SKM-1 (cell line): ENCODE data around the gene SUCLA2.

ENCODE experiments used
- DNase-seq: peaks from one replicate; lab custom pipeline; 2025; ENCODE audit not compliant: unreplicated experiment; lab: John Stamatoyannopoulos, UW

Gene SUCLA2

GRCh38 chr13:47904241-47904640 is 96.8 kb downstream of the SUCLA2 start:
- peak; percentile 58 for DNase-seq

- peak; percentile 27 for DNase-seq
These were observed 97.2 kb downstream of the SUCLA2 start for GRCh38 chr13:47903836-47904235.

- no peak for DNase-seq
These were observed 99.6 kb downstream of the SUCLA2 start for GRCh38 chr13:47901441-47901840.

- DNase-seq = no peak
These were observed 103.0 kb downstream of the SUCLA2 start for GRCh38 chr13:47898080-47898479.

- no peak for DNase-seq
These were observed 103.5 kb downstream of the SUCLA2 start for GRCh38 chr13:47897411-47898050.

- DNase-seq = no peak
These were observed 104.5 kb downstream of the SUCLA2 start for GRCh38 chr13:47896546-47896945.

GRCh38 chr13:47896111-47896510 is 105.0 kb downstream of the SUCLA2 start:
- no peak for DNase-seq

GRCh38 chr13:47893527-47893926 is 107.5 kb downstream of the SUCLA2 start:
- DNase-seq = no peak
